Suprapubic skin (tissue), 4 donors: ENCODE results near the gene IL13RA1. TPM values are rescaled to one million over a fixed set of nuclear protein-coding genes. Genes with fewer than 3 reads are reported as not detected.

Experiments used
- DNase-seq, 2 donors: peaks; one replicate each; pipeline ENCODE4 v3.0.0-alpha.2; 2019; ENCODE audit warnings: low spot score in 2 of 2
- H3K27ac ChIP-seq: fragments of 200-600 bp; sonication (generic); one replicate; pipeline ENCODE4 v1.5.1; 2019
- H3K27me3 ChIP-seq: fragments of 200-600 bp; sonication (generic); one replicate; pipeline ENCODE4 v1.5.1; 2019
- H3K36me3 ChIP-seq: fragments of 200-600 bp; sonication (generic); one replicate; pipeline ENCODE4 v1.5.1; 2019
- H3K4me1 ChIP-seq: fragments of 200-600 bp; sonication (generic); one replicate; pipeline ENCODE4 v1.5.1; 2019
- H3K4me3 ChIP-seq: fragments of 200-600 bp; sonication (generic); one replicate; pipeline ENCODE4 v1.5.1; 2019; ENCODE audit warnings: mild to moderate bottlenecking
- H3K9me3 ChIP-seq: fragments of 200-600 bp; sonication (generic); one replicate; pipeline ENCODE4 v1.5.1; 2019
- CTCF ChIP-seq, 2 donors: fragments of 200-600 bp in 1 of 2; fragments of 450-650 bp in 1 of 2; sonication (generic) in 1 of 2; IDR thresholded peaks; one replicate each; pipeline ENCODE4 v1.5.1; 2016 to 2019; ENCODE audit warnings: antibody characterized with exemption in 2 of 2, mild to moderate bottlenecking in 1 of 2, moderate library complexity in 1 of 2
- EP300 ChIP-seq: sonication (generic); formaldehyde crosslinking; IDR thresholded peaks from one replicate; pipeline ENCODE4 v1.6.1; 2017; ENCODE audit warnings: antibody characterized with exemption
- POLR2A ChIP-seq, 2 donors: fragments of 450-650 bp; IDR thresholded peaks; one replicate each; pipeline ENCODE4 v1.6.1; 2017; ENCODE audit warnings: antibody characterized with exemption in 2 of 2, mild to moderate bottlenecking in 2 of 2, moderate library complexity in 2 of 2
- POLR2AphosphoS5 ChIP-seq, 3 donors: sonication (generic); formaldehyde crosslinking; IDR thresholded peaks; one replicate each; pipeline ENCODE4 v1.6.1; 2017; ENCODE audit warnings: antibody characterized with exemption in 3 of 3
- WGBS: methylation state at CpG from one replicate; pipeline ENCODE4 v1.1.5; 2018; 5-methylcytosine and 5-hydroxymethylcytosine counted together
- total RNA-seq, 4 donors: library from RNA; depleted of rRNA; stranded (reverse); fragments of >200 nt; gene quantifications; one replicate each; pipeline ENCODE4 v1.1.0, GENCODE V29; 2016

Gene IL13RA1
- total RNA-seq, 4 donors from 2014 or later: 20.7 to 26.2 (median 24.8) TPM

GRCh38 chrX:118734909-118735308 is 7.5 kb downstream of the IL13RA1 start:
- 84% methylated on average over 2 of the region's 2 CpGs for WGBS

GRCh38 chrX:118736394-118737010 is 9.1 kb downstream of the IL13RA1 start:
- Histone ChIP-seq H3K27me3 (no peaks in the 10 kb centered on the region), H3K4me3 (no peak overlapping the region), H3K36me3 (no peaks in the 10 kb centered on the region), H3K27ac (no peak overlapping the region), H3K9me3 (no peaks in the 10 kb centered on the region), H3K4me1 (peaks cover 3% of the 10 kb centered on the region)
- DNase-seq: no peak
- no peak for TF ChIP-seq CTCF (IDR thresholded peaks at IDR 0.05)
- no peak for TF ChIP-seq POLR2AphosphoS5 (IDR thresholded peaks at IDR 0.05)
- TF ChIP-seq POLR2A (IDR thresholded peaks at IDR 0.05): no peak
- no peak for TF ChIP-seq EP300
- 73% methylated on average over 7 of the region's 7 CpGs for WGBS

More at GRCh38 chrX:118734909-118735308, 7.5 kb downstream of the IL13RA1 start:
- H3K9me3 ChIP-seq: no peaks in the 10 kb centered on the region
- H3K4me1 ChIP-seq: peaks cover under 1% of the 10 kb centered on the region
- no peak for DNase-seq
- H3K27ac ChIP-seq: no peak overlapping the region
- TF ChIP-seq CTCF (IDR thresholded peaks at IDR 0.05) (no peak), POLR2AphosphoS5 (IDR thresholded peaks at IDR 0.05) (no peak), EP300 (no peak), POLR2A (IDR thresholded peaks at IDR 0.05) (no peak)
- no peaks in the 10 kb centered on the region for H3K36me3 ChIP-seq
- H3K4me3 ChIP-seq: no peak overlapping the region
- no peaks in the 10 kb centered on the region for H3K27me3 ChIP-seq

DNA sequence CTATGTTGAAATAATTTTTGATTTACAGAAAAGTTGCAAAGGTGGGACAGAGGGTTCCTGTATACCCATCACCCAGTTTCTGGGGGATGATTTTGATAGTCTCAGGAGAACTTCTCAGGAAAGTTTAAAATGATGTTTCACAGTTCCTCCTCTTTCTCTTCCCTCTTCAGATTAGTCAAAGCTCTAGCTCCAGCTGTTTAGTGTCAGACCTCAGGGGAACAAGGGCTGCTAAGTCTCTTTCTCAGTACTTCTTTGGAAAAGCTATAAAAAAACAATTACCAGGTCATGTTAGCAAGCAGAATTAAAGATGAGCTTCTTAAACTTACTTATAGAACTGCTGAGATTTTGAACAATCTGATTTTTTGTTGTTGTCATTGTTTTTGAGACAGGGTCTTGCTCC is 12.2 kb downstream of the IL13RA1 start:
- Histone ChIP-seq H3K27ac (no peak overlapping the region), H3K27me3 (no peaks in the 10 kb centered on the region), H3K36me3 (no peaks in the 10 kb centered on the region), H3K4me3 (no peak overlapping the region), H3K9me3 (no peaks in the 10 kb centered on the region), H3K4me1 (peaks cover 3% of the 10 kb centered on the region)
- TF ChIP-seq EP300 (no peak), POLR2A (IDR thresholded peaks at IDR 0.05) (no peak), POLR2AphosphoS5 (IDR thresholded peaks at IDR 0.05) (no peak), CTCF (IDR thresholded peaks at IDR 0.05) (no peak)
- DNase-seq: no peak

GRCh38 chrX:118740276-118740889 is 13.0 kb downstream of the IL13RA1 start:
- Histone ChIP-seq H3K27ac (no peak overlapping the region), H3K36me3 (no peaks in the 10 kb centered on the region), H3K27me3 (no peaks in the 10 kb centered on the region), H3K9me3 (no peaks in the 10 kb centered on the region), H3K4me3 (no peak overlapping the region), H3K4me1 (peaks cover 3% of the 10 kb centered on the region)
- 69% methylated on average over 5 of the region's 5 CpGs for WGBS
- TF ChIP-seq EP300 (no peak), CTCF (IDR thresholded peaks at IDR 0.05) (no peak), POLR2A (IDR thresholded peaks at IDR 0.05) (no peak), POLR2AphosphoS5 (IDR thresholded peaks at IDR 0.05) (no peak)
- no peak for DNase-seq

DNA sequence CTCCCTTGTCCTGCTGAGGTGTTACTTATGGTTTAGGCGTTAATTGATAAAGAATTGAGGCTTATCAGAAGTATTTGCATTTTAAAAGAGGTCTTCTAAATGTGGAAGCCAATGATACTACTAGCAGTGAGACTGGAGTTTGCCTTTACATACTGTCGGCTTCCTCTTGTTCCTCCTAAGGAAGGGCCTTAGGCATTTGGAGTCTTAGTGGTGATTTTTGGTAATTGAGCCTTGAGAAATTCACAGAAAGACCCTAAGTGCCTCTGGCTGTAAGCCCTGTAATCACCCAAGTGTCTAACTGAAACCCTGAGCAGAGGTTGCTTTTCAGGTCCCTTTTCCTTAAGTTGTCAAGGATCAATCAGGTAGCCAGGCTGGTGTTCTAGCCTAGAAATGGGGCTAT is 14.8 kb downstream of the IL13RA1 start:
- Histone ChIP-seq H3K4me3 (no peak overlapping the region), H3K27me3 (no peaks in the 10 kb centered on the region), H3K4me1 (peaks cover 3% of the 10 kb centered on the region), H3K27ac (no peak overlapping the region), H3K9me3 (no peaks in the 10 kb centered on the region), H3K36me3 (no peaks in the 10 kb centered on the region)
- TF ChIP-seq EP300 (no peak), POLR2AphosphoS5 (IDR thresholded peaks at IDR 0.05) (no peak), POLR2A (IDR thresholded peaks at IDR 0.05) (no peak), CTCF (IDR thresholded peaks at IDR 0.05) (no peak)
- no peak for DNase-seq
- 79% methylated on average over 2 of the region's 2 CpGs for WGBS
